NOMO-1 (cell line): ENCODE results near the gene NIP7.
"Not testable (repeated sequence)": the region's sequence is repeated elsewhere in the genome, so short reads cannot be mapped to it uniquely, and the experiment has no call there.

ENCODE experiments used
- DNase-seq, 2 experiments: peaks; one replicate each; lab custom pipeline; 2025; ENCODE audit not compliant: unreplicated experiment in 2 of 2; lab: John Stamatoyannopoulos, UW

NIP7 gene

GRCh38 chr16:69338557-69339288, 849 bp upstream of the NIP7 start:
- no peak for DNase-seq

- DNase-seq: no peak
These were observed 598 bp downstream of the NIP7 start for GRCh38 chr16:69340095-69340644.

DNA sequence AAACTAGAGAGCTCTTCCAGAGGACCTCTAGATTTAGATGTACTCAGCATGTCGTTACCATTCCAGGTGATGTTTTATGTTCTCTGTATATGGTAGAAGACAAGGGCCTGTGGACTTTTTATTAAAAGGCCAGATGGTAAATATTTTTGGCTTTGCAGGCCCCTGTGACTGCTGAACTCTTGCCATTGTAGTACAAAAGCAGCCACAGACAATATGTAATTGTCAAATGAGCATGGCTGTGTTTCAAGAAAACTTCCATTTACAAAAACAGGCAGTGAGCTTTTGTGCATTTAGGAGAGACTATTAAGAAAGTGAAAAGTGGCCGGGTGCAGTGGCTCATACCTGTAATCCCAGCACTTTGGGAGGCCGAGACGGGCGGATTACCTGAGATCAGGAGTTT, 4.6 kb downstream of the NIP7 start:
- DNase-seq: no peak

DNA sequence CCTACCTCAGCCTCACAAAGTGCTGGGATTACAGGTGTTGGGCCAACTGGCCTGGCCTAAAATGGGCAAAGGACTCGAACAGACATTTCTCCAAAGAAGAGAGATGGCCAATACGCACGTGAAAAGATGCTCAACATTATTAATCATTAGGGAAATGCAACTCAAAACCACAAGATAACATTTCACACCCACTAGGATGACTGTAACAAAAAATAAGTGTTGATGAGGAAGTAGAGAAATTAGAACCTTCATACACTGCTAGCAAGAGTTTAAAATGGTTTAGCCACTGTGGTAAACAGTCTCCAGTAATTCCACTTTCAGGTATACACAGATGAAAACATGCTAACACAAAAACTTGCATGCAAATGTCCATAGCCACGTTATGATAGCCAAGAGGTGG, 6.4 kb downstream of the NIP7 start:
- DNase-seq: peak in 1 of 2 experiments; percentile 29

DNA sequence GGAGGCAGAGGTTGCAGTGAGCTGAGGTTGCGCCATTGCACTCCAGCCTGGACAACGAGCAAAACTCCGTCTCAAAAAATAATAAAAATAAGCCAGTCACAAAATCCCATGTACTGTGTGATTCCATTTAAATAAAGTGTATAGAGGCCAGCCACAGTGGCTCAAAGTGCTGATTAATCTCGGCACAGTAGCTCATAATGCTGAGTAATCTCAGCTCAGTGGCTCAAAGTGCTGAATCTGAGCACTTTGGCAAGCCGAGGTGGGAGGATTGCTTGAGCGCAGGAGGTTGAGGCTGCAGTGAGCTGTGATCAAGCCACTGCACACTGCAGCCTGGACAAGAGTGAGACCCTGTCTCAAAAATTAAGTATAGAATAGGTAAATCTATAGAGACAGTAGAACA, 7.1 kb downstream of the NIP7 start:
- DNase-seq: no peak

DNA sequence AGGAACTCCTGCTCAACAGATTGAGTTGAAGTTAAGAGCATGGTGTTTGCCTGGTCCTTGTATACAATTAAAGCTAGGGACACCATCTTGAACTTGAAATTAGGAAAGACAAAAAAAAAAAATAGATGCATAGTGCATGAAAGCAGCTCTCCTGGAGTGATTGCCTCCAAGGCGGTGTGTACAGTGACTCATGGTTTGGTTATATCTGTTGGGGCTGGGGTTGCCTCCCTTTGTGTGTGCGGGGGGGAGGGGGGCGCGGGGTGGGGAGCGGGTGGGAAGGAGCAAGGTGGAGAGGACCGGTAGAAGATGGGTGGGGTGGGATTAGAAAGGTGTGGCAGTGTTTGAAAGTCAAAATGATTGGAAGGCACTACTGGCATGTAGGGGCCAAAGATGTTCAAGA, 8.7 kb downstream of the NIP7 start:
- DNase-seq: no peak

DNA sequence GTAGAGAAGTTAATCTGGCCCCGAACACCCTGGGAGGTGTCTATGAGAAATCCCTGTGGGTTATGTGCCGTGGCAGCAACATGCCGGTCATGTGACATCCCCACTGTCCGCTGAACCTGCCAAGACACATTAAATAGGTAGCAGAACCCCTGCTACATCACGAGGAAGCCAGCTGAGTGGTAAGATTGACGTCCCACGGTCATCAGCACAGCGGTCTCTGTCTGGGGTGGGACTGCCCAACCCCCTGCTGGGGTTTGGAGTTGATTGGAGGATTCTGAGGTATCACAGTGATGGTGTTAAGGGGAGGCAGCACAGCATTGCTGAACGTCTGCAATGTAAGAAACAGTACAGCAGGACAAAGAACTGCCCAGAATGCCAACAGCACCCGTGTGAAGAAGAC, 10.0 kb downstream of the NIP7 start:
- no peak for DNase-seq

GRCh38 chr16:69350536-69351133, 11.1 kb downstream of the NIP7 start:
- no peak for DNase-seq

- DNase-seq: no peak
These were observed 11.9 kb downstream of the NIP7 start, which contains the start of gene TMED6 for GRCh38 chr16:69351309-69352027. TMED6 (minus strand) TSS chr16:69351786; CDS start chr16:69351753, 33 bp downstream.

DNA sequence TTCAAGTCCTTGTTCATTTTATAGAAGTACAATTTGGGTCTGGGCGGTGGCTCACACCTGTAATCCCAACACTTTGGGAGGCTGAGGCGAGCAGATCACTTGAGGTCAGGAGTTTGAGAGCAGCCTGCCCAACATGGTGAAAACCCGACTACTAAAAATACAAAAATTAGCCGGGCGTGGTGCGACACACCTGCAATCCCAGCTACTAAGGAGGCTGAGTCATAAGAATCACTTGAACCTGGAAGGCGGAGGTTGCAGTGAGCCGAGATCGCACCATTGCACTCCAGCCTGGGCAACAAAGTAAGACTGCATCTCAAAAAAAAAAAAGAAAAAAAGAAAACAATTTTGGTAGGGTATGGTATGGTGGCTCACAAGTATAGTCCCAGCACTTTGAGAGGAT, 20.5 kb downstream of the NIP7 start:
- DNase-seq: not testable (repeated sequence)

DNA sequence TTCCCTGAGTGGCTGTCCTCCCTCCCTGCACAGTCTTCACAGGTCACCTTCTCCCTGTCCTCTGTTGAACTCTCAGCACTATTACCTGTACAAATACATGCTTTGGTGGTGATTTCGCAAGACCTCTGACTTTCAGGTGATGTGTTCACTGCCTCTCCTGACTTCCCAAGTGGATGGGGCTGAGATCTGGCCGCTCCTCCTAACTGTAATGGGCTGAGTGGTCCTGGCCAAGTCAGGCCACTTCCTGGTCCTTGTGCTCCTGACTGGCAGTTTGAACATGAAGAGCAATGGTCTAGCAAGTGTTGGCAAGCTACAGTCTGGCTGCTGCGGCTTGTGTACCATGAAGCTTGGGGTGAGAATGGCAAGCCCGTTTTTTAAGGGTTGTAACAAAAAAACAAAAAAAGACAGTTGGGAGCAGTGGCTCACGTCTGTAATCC, 23.7 kb downstream of the NIP7 start:
- no peak for DNase-seq

DNA sequence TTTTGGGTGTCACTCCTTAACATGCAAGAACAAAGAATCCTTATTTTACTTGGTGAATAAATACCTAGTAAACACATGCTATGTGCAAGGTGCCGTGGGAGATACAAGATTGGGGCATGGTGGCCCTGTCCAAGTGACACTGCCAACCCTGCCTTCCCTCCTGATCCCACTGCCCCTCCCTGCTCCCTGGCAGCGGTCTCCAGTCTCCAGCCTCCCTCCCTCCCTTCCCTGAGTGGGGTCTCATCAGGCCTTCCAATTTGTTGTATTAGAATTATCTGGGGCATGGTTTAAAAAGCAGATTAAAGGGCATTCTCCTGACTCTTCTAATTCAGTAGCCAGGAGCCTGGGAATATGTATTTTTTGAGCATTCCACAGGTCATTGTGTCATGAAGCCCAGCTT, 24.5 kb downstream of the NIP7 start:
- no peak for DNase-seq

- DNase-seq: no peak
These were observed 26.3 kb downstream of the NIP7 start for GRCh38 chr16:69365901-69366300.

DNA sequence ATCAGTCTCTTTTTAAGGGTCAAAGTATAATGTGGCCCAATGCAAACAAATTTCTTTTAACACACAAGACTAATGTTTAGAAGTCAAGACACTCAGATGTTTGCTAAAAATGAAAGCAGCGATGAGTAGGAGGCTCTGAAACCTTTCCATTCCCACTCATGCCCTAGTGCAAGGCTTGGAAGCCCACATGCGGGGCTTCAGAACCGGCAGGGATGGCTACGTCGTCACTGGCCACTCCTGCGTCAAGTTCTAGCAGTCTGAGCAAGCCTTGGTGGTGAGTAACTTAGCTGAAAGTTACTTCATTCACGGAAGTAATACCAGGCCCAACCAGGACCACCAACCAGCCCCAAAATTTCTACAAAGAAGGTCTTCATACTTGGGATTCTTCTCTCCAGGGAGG, 26.9 kb downstream of the NIP7 start:
- no peak for DNase-seq

GRCh38 chr16:69367980-69368379, 28.4 kb downstream of the NIP7 start:
- DNase-seq: no peak

DNA sequence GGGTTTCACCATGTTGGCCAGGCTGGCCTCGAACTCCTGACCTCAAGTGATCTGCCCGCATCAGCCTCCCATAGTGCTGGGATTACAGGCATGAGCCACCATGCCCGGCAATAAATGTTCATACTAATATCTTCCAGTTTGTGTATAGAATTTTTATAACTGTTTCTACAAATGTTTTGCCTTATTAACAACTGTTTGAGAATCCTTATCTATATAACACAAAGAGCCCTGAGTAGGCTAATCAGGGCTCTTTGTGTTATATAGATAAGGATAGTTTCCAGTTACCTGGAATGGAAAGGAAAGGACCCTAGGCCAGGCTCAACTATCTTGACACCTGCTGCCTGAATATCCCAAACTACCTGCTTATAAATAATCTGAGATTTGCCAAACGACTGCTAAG, 29.3 kb downstream of the NIP7 start:
- no peak for DNase-seq

- no peak for DNase-seq
These were observed 32.0 kb downstream of the NIP7 start for GRCh38 chr16:69371564-69371963.

DNA sequence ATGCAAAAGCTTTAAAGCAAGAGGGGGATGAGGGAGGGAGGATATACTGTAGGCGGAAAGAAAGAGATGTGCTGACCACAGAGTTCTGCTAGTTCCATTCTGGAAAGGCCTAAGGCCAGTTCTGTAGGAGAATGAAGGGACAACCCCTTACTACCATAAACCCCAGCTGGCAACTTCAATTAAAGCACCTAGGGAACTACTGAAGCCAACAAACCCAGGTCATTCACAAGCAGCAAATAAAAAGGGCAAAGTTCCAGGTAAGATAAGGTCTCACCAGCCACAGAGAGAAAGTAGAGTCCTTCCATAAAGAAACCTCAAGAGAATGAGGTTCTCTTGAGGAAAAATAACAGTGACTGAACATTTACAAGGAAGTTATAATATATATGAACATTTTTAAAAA, 33.4 kb downstream of the NIP7 start:
- DNase-seq: no peak

- DNase-seq: no peak
These were observed 37.0 kb downstream of the NIP7 start for GRCh38 chr16:69376393-69377059.

GRCh38 chr16:69378036-69378435, 38.5 kb downstream of the NIP7 start:
- no peak for DNase-seq

DNA sequence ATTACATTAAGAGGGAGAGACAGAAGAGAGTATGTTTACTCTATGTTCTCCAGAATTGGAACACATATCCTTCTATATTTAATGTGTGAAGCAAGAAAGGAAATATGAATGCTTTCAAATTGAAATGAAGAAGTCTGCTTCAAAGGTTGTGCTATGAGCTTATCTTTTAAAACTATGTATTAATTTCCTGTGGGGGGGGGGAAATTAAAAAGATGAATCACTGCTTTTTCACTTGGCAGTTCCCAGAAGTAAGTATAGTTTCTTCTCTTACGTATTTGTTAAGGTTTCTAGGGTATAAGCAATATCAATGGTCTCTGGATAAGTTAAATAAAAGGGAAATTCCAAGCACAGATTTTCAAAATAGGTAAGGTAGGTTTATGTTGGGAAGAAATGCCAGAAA, 39.2 kb downstream of the NIP7 start:
- no peak for DNase-seq
